HG03342 (cell line): Measurements from ENCODE around the gene CCDC92B.

ENCODE experiments used
- ATAC-seq: cut with Tn5 transposase; IDR thresholded peaks from one replicate; pipeline ENCODE4 v1.9.1; 2021; ENCODE audit warnings: mild to moderate bottlenecking, moderate library complexity; ENCODE audit not compliant: unreplicated experiment

The CCDC92B gene

DNA sequence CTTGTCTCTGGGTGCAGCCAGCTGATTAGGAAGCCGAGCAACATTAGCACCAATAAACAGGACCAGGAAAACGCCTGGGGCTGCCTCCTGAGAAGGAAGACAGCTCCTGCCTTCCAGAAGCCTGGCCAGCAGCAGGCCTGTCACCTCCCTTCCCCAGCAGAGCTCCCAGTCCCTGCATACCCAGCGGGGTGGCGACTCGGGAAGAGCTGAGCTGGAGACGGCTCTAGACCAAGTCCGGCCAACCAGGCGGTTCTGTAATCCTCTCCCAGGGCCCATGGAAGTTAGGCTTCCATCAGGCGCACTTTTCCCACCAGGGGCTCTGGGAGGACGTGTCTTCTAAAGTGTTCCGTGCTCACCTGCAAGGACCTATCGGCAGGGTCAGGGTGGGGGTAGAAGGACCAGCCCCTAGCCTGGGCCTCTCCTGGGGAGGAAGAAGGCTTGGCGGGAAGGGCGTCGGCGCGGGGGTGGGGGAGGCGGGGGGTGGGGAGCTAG, 25.9 kb downstream of the CCDC92B start:
- no peak for ATAC-seq

DNA sequence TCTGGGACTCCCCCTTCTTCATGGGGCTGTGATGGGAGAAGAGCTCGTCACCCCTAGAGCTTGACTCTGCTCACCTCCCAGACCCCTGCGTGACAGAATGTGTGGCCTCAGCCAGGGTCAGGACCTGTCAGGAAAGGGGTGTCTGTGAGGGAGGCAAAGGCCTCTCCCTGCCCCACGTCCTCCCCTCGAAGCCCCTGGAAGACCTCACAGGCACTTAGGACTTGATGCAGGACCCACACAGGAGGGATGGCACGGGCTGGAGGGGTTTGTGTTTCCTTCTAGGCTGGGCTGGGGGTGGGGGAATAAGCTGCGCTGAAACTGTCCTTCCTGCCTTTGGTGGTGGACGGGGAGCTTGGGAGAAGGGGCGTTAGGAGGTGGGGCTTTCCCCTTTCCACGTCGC, 26.8 kb downstream of the CCDC92B start:
- ATAC-seq, result no peak

DNA sequence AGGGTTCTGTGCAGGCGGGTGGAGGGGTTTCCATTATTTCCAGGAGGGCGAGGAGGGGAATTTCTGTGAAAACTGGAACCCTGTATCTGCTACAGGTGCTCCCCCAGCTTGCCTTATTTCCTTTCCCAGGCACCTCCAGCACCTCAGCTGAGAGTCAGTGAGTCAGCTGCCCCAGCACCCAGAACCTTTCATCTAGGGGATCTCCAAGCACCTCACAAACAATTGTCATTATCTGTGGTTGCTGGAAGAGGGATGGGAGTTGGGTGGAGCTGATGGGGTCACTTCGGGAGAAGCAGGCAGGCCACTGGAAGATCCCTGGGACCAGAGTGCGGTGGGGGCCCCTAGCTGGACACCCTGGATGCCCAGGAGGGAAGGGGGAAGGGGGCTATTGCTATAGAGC, 27.8 kb downstream of the CCDC92B start:
- no peak for ATAC-seq

DNA sequence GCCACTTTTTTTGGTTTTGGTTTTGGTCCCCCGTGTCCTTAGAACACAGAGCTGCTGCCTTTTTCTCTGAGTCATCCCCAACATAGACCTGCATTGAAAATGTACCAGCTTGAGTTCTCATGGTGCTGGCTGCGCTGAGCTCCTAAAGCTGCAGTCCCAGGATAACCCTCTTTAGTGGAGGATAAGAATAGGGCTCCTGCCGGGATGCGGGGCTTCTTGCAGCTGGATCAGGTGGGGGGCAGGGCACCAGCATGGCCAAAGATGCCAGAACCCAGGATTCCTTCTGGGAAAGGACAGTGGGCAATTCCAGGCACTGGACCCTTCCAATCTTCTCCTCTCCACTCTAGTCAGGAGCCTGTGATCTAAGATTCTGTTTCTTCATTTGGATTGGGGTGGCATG, 29.6 kb downstream of the CCDC92B start:
- ATAC-seq, result no peak

DNA sequence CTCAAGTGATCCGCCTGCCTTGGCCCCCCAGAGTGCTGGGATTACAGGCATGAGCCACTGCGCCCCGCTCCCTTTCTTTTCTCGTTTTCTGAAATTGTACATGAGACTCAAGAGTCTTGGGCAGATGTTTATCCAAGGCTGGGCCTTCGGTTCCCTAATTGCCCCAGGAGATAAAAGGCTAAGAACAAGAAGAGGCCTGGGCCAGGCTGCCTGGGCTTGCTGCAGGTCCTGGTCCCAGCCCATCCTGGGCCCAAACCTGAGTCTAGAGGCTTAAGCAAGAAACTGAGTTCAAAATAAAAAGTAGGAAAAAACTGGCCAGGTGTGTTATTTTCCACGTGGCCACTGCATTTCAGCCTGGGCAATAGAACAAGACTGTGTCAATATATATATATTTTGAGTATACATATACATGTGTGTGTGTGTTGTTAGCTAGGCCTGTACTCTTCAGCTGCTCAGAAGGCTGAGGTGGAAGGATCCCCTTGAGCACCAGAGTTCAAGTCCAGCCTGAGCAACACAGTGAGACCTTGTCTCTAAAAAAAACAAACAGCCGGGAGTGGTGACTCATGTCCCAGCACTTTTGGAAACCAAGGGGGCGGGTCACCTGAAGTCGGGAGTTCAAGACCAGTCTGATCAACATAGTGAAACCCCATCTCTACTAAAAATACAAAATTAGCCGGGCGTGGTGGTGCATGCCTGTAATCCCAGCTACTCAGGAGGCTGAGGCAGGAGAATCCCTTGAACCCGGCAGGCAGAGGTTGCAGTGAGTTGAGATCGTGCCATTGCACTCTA, 31.1 kb downstream of the CCDC92B start:
- no peak for ATAC-seq

DNA sequence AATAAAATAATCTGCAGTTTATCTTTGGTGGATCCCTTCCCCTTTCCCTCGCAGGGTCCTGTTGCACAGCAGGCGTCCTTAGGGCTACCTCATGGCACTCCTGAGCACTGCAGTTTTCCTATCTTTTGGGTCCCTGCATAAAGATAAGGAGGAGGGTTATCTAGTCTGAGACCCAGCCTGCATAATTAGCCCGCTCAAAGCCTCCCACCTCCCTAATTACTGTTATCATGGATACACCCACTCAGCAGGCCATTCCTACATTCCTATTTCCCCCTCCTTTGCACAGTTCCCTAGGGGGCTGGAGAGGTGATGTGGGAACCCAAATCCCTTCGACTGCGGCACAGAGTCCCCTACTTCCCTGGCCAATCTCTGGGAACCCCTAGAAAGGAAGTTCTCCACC, 32.8 kb downstream of the CCDC92B start:
- ATAC-seq, result no peak

DNA sequence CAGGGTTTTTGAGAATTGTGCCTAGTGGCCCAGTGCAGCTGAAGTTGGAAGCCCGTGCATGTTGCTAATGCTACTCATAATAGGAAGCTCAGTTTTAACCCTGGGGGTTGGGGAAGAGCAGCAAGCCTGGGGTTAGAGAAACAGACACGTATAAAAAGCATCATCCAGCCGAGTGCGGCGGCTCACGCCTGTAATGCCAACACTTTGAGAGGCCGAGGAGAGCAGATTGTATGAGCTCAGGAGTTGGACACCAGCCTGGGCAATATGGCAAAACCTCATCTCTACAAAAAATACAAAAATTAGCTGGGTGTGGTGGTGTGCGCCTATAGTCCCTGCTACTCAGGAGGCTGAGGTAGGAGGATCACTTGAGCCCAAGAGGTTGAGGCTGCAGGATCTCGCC, 35.6 kb downstream of the CCDC92B start:
- ATAC-seq, result no peak

DNA sequence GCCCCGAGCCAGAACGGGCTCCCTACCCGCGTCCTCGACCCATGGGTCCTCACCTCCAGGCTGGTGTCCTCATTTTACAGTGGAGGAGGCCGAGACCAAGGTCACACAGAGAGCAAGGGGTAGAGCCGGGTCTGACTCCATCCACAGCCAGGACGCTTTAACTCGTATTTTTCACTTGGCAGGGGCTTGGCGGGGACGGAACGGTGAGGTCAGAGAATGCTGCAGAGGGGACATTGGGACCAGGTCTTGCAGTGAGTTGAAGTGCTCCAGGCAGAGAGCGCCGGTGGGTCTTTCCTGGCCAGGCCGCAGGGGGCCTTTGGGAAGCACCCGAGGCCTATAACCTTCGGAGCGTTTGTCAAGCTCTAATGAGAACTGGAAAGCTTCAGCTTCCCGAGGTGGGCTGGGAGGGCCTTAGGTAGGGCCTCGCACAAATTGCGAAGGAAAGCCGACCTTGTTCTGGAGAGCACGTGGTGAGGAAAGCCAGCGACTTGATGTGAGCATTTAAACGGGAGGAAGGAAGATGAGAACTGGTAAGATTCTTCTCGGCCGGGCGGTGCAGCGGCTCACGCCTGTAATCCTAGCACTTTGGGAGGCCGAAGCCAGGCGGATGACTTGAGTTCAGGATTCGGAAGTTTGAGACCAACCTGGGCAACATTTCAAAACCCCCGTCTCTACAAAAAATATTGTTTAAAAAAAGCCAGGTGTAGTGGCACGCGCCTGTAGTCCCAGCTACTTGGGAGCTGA, 37.0 kb downstream of the CCDC92B start:
- no peak for ATAC-seq

DNA sequence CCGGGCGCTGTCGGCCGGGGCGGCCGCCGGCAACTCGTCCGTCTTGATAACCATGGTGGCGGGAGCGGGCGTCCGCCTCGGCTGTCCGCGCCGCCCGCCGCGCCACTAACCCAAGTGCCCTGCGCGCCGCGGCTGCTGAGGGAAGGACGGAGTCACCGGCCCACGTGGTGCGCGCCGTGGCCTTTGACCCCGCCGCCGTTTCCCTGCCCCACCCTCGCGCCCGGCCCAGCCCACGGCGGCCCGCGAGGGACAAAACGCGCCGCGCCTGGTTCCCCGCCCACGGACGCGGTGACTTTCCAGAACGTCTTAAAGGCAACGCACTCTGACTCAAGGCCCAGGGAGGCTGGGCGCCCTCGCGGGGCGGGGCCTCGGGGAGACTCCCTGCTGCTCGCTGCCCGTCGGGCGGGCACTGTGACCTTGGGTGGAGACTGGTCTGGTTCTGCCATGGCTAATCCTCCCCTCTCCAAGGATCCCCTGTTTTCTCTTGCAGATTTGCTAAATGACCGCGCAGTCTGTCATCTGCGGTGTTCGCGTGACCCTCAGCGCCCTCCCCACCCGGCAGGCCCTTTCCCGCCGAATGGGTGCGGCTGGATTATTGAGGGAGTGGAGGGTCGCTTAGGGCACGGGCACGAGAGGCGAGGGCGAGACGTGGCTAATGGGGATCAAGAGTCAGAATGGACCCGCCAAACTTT, 37.7 kb downstream of the CCDC92B start, which contains the start of gene CLUH:
Gene CLUH, minus strand, starts transcription at position 157 of the 692 bp plus-strand sequence. Its CDS starts 103 bp downstream, at position 54.
- peak; percentile 65 for ATAC-seq

DNA sequence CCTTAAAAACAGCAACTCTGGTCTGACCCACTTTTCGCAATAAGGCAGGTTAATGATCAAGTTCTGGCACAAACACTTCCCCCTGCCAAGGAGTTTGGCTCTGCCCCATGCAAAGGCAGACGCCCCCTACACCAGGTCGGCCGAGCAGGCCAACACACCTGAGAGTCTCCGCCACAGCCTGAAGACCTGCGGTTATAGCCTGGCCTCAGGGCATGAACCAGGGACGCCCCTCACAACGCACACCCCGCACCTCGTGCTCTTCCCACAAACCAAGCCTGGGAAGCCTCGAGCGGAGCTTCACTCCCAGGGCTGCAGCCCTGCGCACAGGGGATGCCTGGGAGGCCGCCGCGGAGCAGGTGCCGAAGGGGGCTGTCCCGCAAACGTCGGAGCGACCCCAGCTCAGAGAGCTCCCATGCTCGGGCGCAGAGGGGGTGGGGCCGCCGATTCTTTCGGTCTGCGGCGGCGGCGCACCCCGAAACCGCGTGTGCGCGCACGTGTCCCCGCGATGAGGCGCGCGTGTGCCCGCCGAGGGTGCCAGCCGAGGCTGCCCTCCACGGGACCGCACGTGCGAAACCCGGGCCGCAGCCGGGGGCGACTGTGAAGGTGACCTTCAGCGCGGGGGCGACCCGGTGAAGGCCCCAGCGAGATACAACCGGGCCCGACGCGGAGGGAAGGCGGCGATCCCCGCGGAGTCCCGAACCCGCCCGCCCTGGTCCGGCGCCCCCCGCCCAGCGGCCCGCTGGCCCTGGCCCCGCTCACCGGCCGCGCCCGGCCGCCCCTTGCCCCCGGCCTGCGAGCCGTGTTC, 38.4 kb downstream of the CCDC92B start:
- peak; percentile 22 for ATAC-seq

DNA sequence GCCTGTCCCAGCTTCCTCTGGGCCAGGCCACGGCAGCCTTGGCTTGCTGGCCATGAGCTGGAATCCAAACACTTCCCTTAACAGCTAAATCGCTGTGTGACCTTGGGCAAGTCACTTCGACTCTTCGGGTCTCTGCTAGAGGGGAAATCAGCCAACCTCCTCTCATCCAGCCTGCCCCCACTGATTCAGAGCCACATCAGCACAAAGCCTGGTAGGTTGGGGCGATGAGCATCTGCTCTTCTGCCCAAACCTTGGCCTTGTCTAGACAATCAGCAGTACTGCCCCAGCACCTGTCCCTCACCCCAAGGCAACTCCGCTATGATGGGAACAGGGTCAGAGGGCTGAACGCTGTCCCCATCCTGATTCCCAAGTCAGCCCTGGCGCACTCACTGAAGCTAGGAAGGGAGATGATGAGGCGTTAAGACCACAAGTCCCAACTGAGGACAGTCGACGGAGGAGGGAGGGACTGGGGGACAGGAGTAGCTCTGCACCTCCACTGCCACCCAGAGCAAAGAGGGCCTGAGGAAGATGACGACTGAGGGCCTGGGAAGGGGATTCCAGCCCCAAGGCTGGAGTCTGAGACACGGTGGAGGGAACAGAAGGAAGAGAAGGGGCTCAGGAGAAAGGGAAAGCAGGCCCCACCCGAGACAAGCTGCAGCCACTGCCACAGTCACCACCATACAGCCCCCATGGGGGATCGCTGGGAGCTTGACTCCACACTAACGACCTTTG, 39.2 kb downstream of the CCDC92B start:
- no peak for ATAC-seq

DNA sequence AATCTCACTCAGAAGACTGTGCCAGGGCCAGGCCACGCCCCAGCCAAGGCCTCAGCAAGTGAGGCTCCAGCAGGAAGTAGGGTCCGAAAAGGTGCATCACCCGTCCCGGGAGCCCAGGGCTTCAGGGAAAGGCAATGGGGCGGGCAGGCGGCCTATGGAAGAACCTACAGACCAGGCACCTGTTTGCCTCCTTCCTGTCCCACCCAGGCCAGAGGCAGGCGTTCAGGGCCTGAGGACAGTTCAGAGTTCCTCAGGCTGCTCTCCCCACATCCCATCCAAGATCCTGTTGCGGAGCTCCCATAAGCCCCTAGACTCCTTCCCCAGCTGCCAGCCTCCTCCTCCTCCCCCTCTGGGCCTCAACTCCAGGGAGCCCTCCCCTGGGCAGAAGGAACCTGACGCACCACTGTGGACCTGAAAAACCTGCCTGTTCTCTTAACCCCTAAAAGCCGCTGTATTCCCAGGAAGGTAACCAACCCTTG, 40.2 kb downstream of the CCDC92B start:
- no peak for ATAC-seq

DNA sequence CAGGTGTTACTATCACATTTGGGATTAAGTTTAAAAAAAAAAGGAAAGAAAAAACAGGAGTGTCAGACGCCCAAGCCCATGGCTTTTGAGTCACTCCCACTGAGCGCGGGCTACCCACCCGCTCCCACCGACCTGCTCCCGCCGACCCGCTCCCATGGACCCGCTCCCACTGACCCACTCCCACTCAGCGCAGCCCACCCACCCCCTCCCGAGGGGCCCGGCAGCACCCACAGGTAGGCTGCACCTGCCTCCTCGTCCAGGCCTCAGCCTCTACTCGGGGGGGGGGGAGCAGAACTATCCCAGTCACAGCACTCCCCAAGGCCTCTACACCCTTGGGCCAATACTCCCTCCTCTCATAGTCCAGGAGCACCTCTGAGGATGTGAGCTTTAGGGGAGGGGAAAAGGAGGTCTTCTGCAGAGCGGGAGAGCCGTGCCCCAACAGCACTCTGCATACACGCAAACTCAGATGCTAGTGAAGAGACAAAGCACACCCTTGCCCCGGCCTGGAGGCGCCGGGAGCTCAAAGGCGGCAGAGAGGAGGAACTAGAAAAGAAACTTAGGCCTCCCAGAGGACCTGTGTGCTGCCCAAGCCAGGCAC, 40.8 kb downstream of the CCDC92B start:
- no peak for ATAC-seq

DNA sequence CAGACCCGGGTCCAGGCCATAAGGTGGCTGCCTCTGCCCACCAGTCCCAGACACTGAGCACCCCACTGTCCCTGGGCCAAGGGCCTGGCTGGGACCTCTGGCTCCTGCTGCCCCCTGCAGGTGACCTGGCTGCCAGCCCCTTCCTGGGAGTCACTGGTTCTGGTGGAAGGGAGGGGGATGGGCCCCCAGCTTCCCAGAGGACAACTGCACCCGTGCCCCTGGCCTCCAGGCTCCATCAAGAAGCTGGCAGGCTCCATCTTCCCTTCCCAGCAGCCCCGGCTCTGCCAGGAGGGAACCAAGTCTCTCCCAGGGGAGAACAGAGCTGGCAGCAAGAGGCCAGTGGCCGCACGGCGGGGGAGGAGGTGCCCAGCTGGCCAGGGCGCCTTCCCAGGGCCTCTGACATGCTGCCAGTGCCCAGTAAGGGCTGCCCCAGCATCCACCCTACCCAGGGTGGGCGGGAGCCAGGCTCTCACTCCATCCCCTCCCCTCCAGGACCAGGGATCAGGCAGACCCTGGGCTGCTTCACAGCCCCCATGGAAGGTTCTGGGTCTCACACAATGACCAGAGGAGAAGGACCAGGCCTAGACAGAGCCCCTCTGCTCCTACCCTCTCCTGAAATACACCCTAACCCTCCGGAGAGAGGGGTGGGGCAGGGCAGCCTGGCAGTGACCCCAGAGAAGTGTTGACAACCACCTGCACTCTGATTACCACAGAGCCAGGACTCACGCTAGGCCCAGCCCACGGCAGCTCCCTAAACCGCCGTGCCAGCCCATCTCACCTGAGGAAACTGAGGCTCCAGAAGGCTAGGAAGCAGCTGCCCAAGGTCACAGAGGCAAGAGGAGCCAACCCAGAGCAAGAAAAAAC, 41.5 kb downstream of the CCDC92B start:
- ATAC-seq, result no peak

DNA sequence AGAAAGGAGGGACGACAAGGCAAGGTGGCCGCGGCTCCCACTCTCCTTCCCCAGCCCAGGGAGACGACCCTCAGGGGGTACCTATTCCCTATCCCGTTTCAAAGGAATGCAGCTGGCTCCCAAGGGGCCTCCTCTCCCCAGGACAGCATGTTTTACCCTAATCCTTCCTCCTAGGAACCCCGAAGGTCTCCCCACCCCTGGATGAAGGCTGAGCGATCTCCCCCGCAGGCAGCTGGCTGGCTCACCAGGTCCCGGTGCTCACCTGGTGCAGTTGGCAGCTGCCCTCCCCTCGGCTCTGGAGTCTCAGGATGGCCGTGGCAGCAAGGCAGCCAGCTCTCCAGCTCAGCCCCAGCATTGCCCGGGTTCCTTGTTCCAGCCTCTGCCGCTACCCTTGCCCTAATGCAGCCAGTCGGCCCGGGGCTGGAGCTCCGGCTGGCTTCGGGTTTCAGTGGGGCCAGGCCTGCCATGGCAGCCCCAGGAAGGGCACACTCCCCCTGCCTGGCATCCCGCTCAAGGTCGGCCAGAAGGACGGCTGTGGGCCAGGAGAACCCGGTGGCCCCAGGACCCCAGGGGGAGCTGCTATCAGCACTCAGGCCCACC, 42.4 kb downstream of the CCDC92B start:
- no peak for ATAC-seq

DNA sequence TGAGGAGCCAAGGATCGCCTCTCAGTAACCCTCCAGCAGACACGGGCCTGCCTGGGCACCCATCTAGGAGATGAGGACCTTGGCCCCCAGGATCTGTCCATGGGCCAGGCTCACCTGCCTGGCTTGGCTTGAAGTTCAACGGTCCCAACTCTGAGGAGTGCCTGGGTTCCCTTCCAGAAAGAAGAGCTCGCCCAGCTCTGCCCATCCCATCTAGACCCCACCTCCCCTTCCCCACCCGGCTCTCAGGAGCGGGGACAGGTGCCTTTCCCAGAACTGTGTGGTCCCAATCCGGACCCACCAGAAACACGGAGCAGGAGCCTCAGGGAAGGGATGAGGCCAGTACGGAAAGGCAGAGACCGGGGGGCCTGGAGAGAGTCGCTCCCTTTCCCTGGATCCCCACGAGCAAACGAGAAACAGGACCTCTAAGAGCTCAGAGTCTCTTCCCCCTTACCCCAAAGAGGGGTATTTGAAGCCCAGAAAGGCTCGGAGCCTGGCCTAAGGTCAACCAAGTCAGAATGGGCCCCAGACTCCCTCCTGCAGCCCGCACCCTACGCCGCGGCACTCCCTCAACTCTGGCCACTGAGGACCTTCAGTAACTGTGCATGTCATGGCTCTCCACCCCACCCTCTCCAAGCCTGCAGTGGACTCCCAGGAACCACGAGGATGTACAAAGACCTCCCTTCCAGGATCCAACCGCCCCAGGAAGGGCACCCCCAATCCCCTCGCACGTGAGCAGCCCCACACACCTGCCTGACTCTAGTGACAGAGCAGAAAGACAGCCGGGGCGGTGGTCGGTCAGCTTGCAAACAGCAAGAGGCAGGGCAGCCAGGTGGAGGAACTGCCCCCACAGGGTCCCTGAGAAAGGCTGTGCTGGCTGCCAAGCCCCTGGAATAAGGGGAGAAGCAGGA, 43.3 kb downstream of the CCDC92B start:
- no peak for ATAC-seq

DNA sequence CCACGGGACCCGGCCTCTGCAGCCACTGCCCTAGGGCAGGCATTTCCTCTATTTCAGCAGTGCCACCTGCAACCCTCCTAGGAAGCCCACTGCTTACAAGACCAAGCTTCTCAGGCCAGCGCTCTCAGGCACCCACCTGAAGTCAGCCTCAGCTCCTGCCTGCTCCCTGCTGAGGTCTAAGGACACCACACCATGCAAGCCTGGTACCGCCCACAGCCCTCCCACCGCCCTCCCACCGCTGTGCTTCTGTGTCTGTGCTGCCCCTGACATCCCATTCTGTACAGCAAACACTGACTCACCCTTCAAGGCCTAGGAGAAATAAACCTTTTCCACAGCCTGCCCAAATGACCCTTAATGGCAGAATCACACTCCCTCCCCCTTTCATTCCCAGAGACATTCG, 44.2 kb downstream of the CCDC92B start:
- ATAC-seq, result no peak
